Renal cortical epithelial cell (primary cell): ENCODE data around the gene CTRB1. TPM values are rescaled to one million over a fixed set of nuclear protein-coding genes. Genes with fewer than 3 reads are reported as not detected.

Experiments
- DNase-seq: peaks from one replicate; pipeline ENCODE4 v3.0.0-alpha.2; 2011; ENCODE audit warnings: low read depth
- total RNA-seq: library from RNA; depleted of rRNA; stranded (reverse); fragments of >200 nt; gene quantifications from 2 replicates; pipeline ENCODE4 v1.2.3, GENCODE V29; 2014

CTRB1 gene
- total RNA-seq = not detected in 2 replicates

DNA sequence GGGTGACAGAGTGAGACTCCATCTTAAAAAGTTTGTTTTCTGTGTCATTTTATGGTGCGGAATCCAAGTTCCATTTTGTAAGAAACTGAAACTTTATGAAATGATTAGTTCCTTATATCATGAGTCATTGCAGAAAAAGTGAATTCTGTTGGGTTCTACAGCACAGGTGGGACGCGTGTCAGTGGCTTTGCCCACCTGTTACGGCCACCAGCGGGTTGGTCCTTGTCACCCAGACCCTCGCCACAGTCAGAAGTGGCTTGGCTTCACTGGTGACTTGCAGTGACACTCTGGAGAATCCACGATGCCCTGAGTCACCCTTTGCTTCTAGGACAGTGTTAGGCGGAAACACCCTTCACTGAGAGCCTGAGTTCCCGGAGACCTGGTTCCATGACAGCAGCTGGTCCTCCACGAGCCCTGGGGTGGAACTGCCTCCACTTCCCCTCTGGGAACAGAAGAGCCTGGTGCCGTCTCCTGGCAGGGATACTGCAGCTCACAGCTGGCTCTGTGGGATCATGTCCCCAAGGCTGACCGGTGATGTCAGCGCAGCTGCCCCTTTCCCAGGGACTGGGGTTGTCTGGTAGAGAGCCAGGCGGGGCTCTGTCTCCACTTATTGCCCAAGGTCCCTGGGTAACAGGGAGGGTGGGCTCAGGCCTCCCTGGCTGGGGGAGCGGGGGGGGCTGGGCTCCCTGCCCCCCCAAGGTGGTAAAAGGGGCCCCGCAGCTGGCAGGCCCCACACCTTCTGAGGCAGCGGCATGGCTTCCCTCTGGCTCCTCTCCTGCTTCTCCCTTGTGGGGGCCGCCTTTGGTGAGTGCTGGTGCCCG is at the start of gene CTRB1:
CTRB1 (plus strand) TSS at position 733 of the 821 bp plus-strand sequence; CDS start at position 753, 20 bp downstream.
- DNase-seq = no peak

DNA sequence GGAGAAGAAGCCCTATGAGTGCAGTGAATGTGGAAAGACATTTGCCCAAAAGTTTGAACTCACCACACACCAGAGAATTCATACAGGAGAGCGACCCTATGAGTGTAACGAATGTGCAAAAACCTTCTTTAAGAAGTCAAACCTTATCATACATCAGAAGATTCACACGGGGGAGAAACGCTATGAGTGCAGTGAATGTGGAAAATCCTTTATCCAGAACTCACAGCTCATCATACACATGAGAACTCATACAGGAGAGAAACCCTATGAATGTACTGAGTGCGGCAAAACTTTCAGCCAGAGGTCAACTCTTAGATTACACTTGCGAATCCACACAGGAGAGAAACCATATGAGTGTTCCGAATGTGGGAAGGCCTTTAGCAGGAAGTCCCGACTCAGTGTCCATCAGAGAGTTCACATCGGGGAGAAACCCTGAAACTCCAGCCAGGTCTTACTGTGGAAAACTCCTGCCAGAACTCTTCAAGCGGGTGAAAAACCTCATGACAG is 48.8 kb upstream of the CTRB1 start:
- DNase-seq = no peak

DNA sequence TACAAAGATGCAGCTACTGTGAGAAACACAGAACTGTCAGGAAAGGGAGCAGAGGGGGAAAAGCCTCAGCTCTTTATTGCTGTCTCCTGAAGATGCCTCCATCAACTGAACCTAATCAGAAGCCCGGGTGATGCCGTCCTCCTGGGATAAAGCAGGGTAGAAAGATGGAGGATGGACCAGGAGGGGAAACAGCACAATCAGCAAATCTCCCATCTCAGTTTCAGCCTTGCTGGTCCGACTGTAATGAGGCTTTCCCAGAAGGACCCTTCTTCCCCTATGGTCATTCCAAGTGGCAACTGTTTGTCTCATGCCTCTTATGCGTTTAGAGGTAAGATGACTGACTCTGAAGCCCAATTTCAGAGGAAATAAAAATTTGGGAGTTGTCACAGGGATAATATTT is 46.2 kb upstream of the CTRB1 start:
- no peak for DNase-seq

DNA sequence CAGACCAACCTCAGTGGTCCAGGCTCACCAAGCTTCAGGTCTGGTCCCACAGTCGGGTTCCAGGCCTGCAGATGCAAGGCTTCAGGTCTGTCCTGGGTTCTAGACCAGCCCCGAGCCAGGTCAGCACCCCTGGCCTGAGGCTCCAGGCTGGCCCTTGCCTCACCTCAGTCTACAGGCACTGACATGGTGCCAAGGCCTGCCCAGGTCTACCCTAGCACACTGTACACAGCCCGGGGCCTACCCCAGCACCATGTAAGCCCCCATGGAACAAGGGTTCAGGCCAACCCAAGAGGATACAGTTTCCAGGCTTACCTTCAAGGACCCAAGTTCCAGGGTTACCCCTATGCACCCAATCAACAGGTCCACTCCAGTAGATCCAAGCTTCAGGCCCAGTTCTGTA is 43.7 kb upstream of the CTRB1 start:
- DNase-seq = no peak

DNA sequence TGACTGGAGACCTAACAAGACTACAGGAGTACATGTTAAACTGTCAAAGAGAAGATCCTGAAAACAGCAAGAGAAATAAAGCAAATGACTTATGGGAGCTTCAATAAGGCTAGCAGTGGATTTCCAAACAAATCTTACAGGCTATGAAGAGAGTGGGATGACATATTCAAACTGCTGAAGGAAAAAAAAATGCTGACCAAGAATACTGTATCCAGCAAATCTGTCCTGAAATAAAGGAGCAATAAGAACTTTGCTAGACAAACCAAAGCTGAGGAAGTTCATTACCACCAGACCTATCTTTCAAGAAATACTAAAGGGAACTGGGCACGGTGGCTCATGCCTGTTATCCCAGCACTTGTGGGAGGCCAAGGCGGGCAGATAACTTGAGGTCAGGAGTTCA is 41.9 kb upstream of the CTRB1 start:
- no peak for DNase-seq

DNA sequence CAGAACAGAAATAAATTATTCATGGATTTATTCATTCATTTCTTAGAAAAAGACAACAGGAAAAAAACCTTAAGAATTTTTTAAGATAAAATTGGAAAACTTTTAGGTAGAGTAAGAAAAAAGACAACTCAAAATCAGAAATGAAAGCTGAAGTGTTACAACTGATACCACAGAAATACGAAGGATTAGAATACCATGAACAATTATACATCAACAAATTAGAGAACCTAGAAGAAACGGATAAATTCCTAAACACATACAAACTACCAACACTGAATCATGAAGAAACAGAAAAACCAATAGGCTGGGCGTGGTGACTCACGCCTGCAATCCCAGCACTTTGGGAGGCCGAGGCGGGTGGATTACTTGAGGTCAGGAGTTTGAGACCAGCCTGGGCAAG is 39.6 kb upstream of the CTRB1 start:
- DNase-seq = no peak

DNA sequence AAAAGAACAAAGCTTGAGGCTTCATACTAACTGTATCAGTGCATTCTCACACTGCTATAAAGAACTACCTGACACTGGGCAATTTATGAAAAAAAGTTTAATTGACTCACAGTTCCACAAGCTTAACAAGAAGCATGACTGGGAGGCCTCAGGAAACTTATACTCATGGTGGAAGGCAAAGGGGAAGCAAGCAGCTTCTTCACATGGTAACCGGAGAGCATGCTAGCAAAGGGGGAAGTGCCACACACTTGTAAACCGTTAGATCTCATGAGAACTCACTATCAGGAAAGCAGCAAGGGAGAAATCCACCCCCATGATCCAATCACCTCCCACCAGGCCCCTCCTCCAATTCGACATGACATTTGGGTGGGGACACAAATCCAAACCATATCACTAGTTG is 37.2 kb upstream of the CTRB1 start:
- no peak for DNase-seq

DNA sequence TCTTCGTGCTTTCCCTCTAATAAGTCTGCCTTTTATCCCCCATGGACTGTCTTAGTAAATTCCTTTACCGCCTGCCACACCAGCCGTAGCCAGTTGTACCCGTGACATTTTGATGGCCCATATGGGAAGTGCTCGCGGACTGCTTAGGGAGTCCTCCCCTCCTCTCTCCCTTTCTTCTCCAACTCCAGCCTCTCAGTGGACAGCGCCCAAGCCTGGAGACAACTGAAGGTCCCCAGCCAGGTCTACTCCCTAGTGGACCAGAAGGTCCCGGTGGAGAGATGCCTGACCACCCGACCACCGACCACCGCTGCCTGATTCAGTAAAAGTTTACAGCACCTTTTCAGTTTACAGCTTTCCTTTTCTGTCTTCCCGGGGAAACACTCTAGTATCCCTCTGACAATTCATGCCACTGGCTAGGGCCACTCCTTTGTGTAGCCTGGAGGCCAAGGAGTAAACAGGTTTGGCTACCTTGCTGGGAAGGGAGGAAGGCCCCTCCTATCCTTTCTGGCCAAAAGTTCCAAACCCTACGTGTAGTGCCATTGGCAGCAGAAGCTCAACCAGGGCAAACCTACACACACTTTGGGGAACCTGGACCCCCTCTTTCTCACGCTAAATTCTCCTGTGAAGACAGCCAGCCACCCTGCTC is 29.8 kb upstream of the CTRB1 start:
- no peak for DNase-seq

DNA sequence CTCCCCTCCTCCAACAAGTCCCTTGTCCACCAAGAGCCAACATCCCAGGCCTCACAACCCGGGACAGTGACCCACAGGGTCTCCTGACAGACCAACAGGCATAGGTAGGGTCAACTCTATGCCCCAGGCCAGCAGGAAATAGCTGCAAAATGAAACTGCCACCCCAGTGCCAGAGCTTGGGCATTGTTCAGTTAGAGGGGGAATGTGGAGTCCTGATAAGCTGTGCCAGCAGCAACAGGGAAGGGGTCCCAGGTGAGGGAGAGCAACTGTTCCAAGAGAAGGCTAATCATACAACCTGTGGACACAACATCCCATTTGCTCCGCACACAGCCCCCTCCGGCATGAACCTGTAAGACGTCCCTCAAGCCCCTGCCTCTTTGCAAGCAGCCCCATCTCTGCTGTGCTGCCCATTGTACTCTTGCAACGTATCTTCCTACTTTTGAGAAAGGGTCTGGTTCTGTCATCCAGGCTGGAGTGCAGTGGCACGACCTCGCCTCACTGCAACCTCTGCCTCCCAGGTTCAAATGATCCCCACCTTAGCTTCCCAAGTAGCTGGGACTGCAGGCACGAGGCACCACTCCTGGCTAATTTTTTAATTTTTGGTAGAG is 29.0 kb upstream of the CTRB1 start:
- DNase-seq = no peak

DNA sequence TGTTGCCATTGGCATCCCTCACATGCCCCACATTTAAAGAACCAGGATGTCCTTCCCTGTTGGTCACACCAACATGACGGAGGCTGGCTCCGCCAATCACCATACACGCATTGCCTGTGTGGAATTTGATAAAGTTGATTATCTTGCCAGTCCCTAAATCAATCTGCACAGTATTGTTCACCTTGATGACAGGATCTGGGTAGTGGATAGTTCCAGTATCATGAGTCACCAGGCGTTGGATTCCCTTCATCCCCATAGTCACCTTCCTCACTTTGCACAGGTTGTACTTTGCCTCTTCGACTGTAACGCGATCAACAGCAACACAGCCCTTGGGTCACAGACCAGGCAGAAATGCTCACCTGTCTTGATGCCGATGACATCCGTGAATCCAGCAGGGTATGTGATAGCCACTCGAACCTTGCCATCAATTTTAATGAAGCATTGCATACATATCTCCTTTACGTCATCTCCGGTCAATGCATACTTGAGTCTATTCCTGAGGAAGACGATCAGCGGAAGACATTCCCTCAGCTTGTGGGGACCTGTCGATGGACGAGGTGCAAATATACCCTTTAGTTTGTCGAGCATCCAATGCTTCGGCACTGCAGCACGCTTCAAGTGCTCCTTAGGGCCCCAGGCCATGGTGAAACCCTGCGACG is 26.1 kb upstream of the CTRB1 start:
- no peak for DNase-seq

DNA sequence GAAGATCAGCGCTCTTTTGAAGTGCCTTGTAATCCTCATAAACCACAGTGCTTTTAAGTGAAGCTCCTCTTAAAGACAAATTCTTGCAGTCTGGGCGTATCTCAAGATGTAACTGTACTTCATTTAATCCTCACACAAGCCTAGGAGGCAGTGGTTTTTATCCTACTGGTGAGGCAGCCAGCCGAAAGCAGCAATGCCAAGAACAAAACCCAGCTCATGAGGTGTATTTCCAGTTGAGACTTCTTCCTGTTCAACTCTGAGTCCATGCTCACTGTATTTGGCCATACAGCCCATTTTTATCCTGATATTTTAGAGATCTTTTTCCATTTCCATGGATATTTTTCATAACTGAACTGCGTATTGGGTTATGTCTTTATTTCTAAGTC is 25.5 kb upstream of the CTRB1 start:
- no peak for DNase-seq

DNA sequence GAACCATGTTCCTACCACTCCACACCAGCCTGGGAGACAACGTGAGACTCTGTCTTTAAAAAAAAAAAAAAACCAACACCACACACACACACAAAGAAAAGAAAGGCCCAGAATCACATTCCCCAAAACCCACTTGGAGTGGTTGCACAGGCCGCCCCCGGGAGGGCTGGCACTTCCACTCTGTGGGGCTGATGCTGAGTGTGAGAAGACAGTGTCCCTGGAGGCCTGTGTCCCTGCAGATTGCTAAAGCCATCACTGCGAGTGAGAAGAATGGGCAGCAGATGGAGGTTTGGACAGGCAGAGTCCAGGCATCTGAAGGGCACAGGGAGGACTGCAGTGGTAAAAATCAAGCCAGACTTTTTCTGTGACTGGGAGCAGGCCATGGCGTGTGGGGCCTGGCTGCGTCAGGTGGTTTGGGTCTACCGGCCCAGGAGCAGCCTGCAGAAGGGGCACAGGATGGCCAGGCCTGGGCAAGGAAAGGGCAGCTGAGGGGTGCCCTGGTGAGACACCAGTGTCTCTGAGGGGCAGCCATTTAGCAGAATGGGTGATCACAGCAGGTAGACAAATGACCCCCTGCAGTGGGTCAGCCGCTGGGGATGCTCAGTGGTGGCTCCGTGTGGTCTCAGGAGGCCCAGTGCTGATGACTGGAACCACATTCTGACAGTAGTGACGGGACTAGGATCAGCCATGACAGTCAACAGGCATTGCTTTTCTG is 24.9 kb upstream of the CTRB1 start:
- no peak for DNase-seq

DNA sequence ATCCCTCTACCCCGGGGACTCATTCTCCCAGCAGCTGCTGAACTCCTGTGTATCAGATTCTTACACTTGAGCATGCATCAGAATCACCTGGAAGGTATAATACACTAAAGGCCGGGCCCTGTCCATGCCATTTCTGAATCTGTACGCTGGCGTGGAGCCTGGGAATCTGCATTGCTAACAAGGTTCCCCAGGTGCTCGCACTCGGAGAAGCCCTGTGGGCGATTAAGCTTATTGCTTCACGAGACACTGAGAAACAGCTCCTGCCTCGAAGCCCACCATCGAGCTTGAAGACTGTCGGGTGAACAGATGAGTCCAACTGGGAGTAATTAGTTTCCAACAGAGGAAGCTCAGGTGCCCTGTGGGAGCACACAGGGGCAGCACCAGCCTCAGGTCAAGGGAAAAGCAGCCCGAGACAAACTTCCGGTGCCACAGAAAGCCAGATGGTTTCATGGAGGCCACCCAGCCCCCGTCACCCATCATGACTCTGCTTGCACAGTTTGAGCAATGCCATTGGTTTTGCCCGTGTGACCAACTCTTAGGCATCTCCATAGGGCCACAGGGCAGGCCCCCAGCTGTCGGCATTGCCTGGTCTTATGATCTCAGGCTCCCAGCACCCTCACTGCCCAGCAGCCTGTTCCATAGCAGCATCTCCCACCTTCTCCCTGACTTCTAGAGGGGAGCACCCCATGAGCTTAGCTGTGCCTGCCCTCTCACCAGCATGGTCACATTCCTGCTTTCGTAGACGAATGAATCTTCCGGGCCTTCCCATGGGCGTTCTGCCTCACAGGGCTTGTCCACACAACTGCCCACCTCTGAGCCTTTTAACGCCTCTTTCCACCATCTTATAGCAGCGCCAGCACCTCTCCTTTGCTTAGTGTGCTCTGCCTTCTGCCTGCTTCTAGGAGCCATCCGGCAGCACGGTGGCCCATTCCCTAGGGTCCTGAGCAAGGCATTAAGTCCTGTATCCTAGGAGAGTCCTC is 22.7 kb upstream of the CTRB1 start:
- no peak for DNase-seq

DNA sequence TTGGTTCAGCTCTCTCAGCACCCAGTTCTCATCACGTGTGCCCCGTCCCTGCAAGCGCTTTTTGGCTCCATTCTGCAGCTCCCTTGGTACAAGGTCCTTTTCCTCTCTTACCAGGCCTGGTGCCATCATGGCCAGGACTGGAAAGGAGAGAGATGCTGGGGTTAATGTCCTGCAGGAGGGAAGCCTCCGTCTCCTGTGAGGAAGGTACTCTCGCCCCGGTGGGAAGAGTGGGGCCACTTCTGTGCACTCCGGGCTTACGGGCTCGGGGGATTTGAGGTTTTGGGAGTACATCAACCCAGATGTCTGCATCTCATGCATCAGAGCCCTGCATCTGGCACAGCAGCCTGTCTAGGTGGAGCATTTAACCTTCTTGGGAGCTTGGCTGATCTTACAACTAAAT is 22.0 kb upstream of the CTRB1 start:
- DNase-seq = no peak

DNA sequence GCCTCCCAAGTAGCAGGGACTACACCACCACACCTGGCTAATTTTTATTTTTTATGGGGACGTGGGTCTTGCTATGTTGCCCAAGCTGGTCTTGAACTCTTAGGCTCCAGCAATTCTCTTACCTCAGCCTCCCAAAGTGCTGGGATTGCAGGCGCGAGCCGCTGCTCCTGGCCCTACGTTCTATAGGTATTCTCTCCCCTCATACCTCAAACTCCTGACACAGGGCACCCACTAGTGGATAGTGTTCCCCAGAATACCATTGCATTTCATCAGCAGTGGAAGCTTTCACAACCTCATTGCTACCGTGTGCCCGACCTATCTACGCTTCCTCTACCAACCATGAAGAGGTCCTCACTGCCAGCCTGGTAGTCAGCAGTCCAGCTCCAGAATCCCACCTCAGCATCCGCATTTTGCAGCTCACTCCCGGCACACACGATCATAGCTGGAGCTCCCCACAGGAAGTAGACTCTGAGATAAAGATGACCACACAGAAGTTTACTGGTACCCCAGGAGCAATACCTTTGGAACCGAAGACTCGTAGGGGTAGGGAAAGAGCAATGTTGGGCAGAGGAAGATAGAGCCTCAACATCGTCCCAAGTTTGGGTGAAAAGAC is 21.2 kb upstream of the CTRB1 start:
- no peak for DNase-seq

DNA sequence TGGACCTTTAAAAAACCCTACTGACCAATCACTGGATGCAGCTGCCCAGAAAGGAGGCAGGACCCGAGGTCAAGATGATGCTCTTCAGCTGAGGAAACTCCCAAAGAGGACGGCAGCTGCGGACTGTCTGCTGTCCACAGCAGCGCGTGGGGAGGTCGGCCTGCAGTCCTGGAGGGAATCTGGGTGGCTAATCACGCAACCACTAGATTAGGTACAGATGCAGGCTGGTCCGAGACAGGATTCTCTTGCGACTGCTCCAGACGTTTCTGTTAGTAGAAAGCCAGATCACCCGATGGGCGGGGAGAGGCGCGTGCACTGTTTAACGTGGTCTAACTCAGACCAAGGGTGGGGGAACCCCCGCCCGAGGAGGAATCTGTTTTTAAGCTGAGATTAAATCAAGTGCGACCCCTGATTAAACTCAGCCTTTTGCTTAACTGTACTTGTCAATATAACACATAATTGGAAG is 20.6 kb upstream of the CTRB1 start:
- DNase-seq = no peak

DNA sequence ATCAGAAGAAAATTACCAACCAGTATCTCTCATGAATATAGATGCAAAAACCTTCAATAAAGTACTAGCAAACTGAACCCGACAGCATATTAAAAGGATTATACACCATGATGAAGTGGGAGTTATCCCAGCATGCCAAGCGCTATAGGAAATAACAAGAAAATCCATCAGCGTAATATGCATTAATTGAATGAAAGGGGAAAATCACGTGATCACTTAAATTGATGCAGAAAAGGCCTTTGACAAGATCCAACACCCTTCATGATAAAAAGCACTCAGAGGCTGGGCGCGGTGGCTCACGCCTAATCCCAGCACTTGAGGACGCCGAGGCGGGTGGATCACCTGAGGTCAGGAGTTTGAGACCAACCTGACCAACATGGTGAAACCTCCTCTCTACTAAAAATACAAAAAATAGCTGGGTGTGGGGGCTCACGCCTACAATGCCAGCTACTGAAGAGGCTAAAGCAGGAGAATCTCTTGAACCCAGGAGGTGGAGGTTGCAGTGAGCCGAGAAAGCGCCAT is 16.7 kb upstream of the CTRB1 start:
- DNase-seq = no peak

DNA sequence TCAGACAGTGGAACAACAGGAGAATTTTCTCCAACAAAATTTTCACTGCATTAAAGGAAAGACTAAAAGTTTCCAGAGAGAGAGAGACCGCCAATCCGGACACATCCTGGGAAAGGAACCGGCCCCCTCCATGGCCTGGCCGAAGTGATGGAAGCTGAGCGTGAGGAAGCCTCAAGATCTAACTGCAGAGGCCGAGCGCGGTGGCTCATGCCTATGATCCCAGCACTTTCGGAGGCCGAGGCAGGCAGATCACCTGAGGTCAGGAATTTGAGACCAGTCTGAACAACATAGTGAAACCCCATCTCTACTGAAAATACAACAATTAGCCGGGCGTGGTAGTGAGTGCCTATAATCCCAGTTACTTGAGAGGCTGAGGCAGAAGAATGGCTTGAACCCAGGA is 15.7 kb upstream of the CTRB1 start:
- DNase-seq = no peak

DNA sequence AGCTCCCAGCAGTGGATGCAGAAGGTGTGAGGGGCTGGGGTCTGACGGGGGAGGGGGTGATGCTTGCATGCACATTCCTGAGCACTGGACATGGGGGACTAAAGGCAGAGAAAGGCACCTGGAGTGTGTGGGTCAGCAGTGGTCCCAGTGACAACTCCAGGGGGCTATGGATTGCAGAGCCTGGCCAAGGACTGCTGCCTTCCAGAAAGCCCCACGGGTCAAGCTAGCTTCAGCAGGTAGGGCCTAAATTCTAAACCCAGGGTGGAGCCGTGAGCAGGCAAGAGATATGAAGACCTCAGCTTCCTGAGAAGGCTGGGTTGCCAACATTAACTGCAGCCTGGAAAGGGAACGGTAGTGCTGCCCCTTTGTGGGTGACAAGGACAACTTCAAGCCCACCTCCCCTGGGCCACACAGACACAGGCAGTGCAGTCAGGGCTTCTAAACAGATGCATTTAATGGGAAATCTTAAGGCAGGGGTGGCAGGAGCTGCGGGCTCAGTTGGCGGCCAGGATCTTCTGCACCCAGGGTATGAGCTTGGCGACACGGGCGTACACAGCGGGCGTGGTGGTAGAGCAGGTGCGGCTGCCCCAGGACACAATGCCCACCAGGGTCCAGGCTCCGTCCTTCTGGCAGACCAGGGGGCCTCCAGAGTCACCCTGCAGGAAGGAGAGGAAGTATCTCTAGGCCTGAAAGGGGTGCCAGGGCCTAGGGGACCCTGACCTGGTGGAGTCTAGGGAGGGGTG is 14.9 kb upstream of the CTRB1 start:
- DNase-seq = no peak
